ENCODE results near the gene SERPINB10.

GRCh38 chr18:63868546-63868945, 39.2 kb upstream of the SERPINB10 start:
- no peak for TF ChIP-seq SUZ12 (IDR thresholded peaks at IDR 0.05; ENCODE audit: extremely low read depth, insufficient read depth, insufficient read length)
- no peak for TF ChIP-seq ZNF274 (IDR thresholded peaks at IDR 0.05; ENCODE audit: low read depth, low read length)
- TF ChIP-seq YY1 (IDR thresholded peaks at IDR 0.05; ENCODE audit: insufficient read depth, insufficient read length): no peak
